ENCODE measurements around the gene SEH1L.

- peak; percentile 56 to 91 (median 85) for TF ChIP-seq CTCF (IDR thresholded peaks at IDR 0.05)
- no peak for TF ChIP-seq POLR2A (IDR thresholded peaks at IDR 0.05)
Measured at GRCh38 chr18:12934454-12935071, 13.2 kb upstream of the SEH1L start.

Measured in esophagus squamous epithelium (tissue), 4 donors.